ACC112 (cell line): ENCODE data around the gene FERMT1.
"Not testable (repeated sequence)": the region's sequence is repeated elsewhere in the genome, so short reads cannot be mapped to it uniquely, and the experiment has no call there.

Experiments used
- H2AFZ ChIP-seq: fragments of 200-600 bp; sonication (generic); one replicate; pipeline ENCODE4 v1.6.0; 2017; ENCODE audit warnings: antibody characterized with exemption, low read length; ENCODE audit not compliant: unreplicated experiment
- H3K27ac ChIP-seq: fragments of 200-600 bp; sonication (generic); 2 replicates; pipeline ENCODE4 v1.5.1; 2014; ENCODE audit warnings: low read depth, mild to moderate bottlenecking, antibody characterized with exemption, low read length, moderate library complexity
- H3K27me3 ChIP-seq: fragments of 200-600 bp; sonication (generic); 2 replicates; pipeline ENCODE4 v1.6.1; 2014; ENCODE audit warnings: mild to moderate bottlenecking, antibody characterized with exemption, low read length, moderate library complexity, mixed read lengths; ENCODE audit not compliant: insufficient read depth
- H3K36me3 ChIP-seq: fragments of 200-600 bp; sonication (generic); 2 replicates; pipeline ENCODE4 v1.6.1; 2016; ENCODE audit warnings: mild to moderate bottlenecking, antibody characterized with exemption, low read length, moderate library complexity, mixed read lengths; ENCODE audit not compliant: insufficient read depth
- H3K4me1 ChIP-seq: fragments of 200-600 bp; sonication (generic); one replicate; pipeline ENCODE4 v1.6.1; 2016; ENCODE audit warnings: low read length, mixed read lengths; ENCODE audit not compliant: insufficient read depth, unreplicated experiment, control insufficient read depth
- H3K4me3 ChIP-seq: fragments of 200-600 bp; sonication (generic); 2 replicates; pipeline ENCODE4 v1.5.1; 2014; ENCODE audit warnings: mild to moderate bottlenecking, low read depth, low read length
- H3K79me2 ChIP-seq: fragments of 200-600 bp; sonication (generic); one replicate; pipeline ENCODE4 v1.6.0; 2016; ENCODE audit warnings: low read length; ENCODE audit not compliant: control insufficient read depth, unreplicated experiment, insufficient read depth

FERMT1 gene

GRCh38 chr20:6115221-6115895 is 7.5 kb downstream of the FERMT1 start:
- Histone ChIP-seq H3K4me1 (no peaks in the 10 kb centered on the region), H3K4me3 (no peak overlapping the region), H3K27ac (no peak overlapping the region), H3K36me3 (peaks cover 29% of the 10 kb centered on the region), H3K27me3 (no peaks in the 10 kb centered on the region), H2AFZ (no peak overlapping the region), H3K79me2 (no peaks in the 10 kb centered on the region)

GRCh38 chr20:6114696-6115095 is 8.1 kb downstream of the FERMT1 start:
- Histone ChIP-seq H3K27ac (no peak overlapping the region), H3K79me2 (no peaks in the 10 kb centered on the region), H3K4me3 (no peak overlapping the region), H3K27me3 (no peaks in the 10 kb centered on the region), H3K36me3 (peaks cover 29% of the 10 kb centered on the region), H3K4me1 (no peaks in the 10 kb centered on the region), H2AFZ (no peak overlapping the region)

- no peak overlapping the region for H3K27ac ChIP-seq
- H3K4me1 ChIP-seq: no peaks in the 10 kb centered on the region
- no peaks in the 10 kb centered on the region for H3K79me2 ChIP-seq
- H3K36me3 ChIP-seq: peaks cover 29% of the 10 kb centered on the region
- H3K4me3 ChIP-seq: no peak overlapping the region
- H3K27me3 ChIP-seq: no peaks in the 10 kb centered on the region
- H2AFZ ChIP-seq: no peak overlapping the region
Measured at GRCh38 chr20:6113951-6114350, 8.9 kb downstream of the FERMT1 start.

- not testable (repeated sequence) for H3K79me2 ChIP-seq, H3K27ac ChIP-seq, H3K27me3 ChIP-seq, H2AFZ ChIP-seq, H3K4me1 ChIP-seq, H3K4me3 ChIP-seq
- peaks cover 29% of the 10 kb centered on the region for H3K36me3 ChIP-seq
Measured at GRCh38 chr20:6112965-6113364, 9.9 kb downstream of the FERMT1 start.

GRCh38 chr20:6108330-6108729 is 14.5 kb downstream of the FERMT1 start:
- peaks cover 13% of the 10 kb centered on the region for H3K4me1 ChIP-seq
- H3K4me3 ChIP-seq: no peak overlapping the region
- H3K79me2 ChIP-seq: no peaks in the 10 kb centered on the region
- H3K27me3 ChIP-seq: no peaks in the 10 kb centered on the region
- no peak overlapping the region for H2AFZ ChIP-seq
- H3K27ac ChIP-seq: no peak overlapping the region
- H3K36me3 ChIP-seq: 0 out of 2 replicates have a peak, but pooled peaks cover under 1% of the 10 kb centered on the region

- Histone ChIP-seq H2AFZ (peak overlapping the region; percentile 9), H3K4me1 (peaks cover 15% of the 10 kb centered on the region), H3K27me3 (no peaks in the 10 kb centered on the region), H3K79me2 (no peaks in the 10 kb centered on the region), H3K4me3 (no peak overlapping the region), H3K36me3 (no peaks in the 10 kb centered on the region), H3K27ac (peak overlapping the region; percentile 46)
Measured at GRCh38 chr20:6104493-6105188, 18.2 kb downstream of the FERMT1 start.

- H2AFZ ChIP-seq: no peak overlapping the region
- no peak overlapping the region for H3K4me3 ChIP-seq
- no peak overlapping the region for H3K27ac ChIP-seq
- H3K79me2 ChIP-seq: no peaks in the 10 kb centered on the region
- H3K27me3 ChIP-seq: no peaks in the 10 kb centered on the region
- peaks cover 15% of the 10 kb centered on the region for H3K4me1 ChIP-seq
- no peaks in the 10 kb centered on the region for H3K36me3 ChIP-seq
Measured at GRCh38 chr20:6103301-6103700, 19.5 kb downstream of the FERMT1 start.

- Histone ChIP-seq H3K4me3 (no peak overlapping the region), H2AFZ (no peak overlapping the region), H3K27me3 (no peaks in the 10 kb centered on the region), H3K79me2 (no peaks in the 10 kb centered on the region), H3K4me1 (peaks cover 15% of the 10 kb centered on the region), H3K27ac (no peak overlapping the region), H3K36me3 (no peaks in the 10 kb centered on the region)
Measured at GRCh38 chr20:6101346-6101745, 21.5 kb downstream of the FERMT1 start.

GRCh38 chr20:6100246-6100645 is 22.6 kb downstream of the FERMT1 start:
- Histone ChIP-seq H3K27me3 (no peaks in the 10 kb centered on the region), H3K27ac (no peak overlapping the region), H3K79me2 (no peaks in the 10 kb centered on the region), H2AFZ (no peak overlapping the region), H3K4me3 (no peak overlapping the region), H3K4me1 (peaks cover 13% of the 10 kb centered on the region), H3K36me3 (no peaks in the 10 kb centered on the region)

GRCh38 chr20:6099819-6100218 is 23.0 kb downstream of the FERMT1 start:
- Histone ChIP-seq H3K27ac (no peak overlapping the region), H3K36me3 (no peaks in the 10 kb centered on the region), H3K4me1 (peaks cover 9% of the 10 kb centered on the region), H3K79me2 (no peaks in the 10 kb centered on the region), H3K27me3 (no peaks in the 10 kb centered on the region), H2AFZ (no peak overlapping the region), H3K4me3 (no peak overlapping the region)

GRCh38 chr20:6095409-6095808 is 27.4 kb downstream of the FERMT1 start:
- Histone ChIP-seq H3K36me3 (no peaks in the 10 kb centered on the region), H3K27ac (no peak overlapping the region), H3K27me3 (no peaks in the 10 kb centered on the region), H3K4me3 (no peak overlapping the region), H2AFZ (no peak overlapping the region), H3K4me1 (no peaks in the 10 kb centered on the region), H3K79me2 (no peaks in the 10 kb centered on the region)
